CD4-positive, alpha-beta T cell treated with Interferon alpha-2 for 1 hour (primary cell): ENCODE data around the gene NFAT5.

Experiments
- DNase-seq, 2 donors: peaks; one replicate each; pipeline ENCODE4 v3.0.0-alpha.2; 2020 to 2022

Gene NFAT5

DNA sequence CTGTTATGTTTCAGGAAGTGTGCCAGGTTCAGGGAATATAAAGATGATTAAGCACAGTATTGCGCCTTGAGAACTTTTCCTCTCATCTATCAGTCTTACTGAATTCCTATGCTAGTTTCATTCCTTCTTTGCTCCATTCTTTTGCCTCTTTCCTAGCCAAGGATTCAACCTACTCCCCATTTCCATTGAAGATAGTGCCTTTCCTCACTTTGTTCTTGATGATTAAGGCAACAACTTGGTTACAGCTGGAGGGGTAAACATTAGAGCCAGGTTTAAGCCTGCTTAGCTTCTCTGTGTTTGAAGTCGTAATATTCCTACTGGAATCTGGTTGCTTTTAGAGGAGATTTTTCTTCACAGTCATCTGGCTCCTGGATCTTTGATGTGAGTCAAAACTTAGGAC is 85.5 kb downstream of the NFAT5 start:
- DNase-seq = no peak

DNA sequence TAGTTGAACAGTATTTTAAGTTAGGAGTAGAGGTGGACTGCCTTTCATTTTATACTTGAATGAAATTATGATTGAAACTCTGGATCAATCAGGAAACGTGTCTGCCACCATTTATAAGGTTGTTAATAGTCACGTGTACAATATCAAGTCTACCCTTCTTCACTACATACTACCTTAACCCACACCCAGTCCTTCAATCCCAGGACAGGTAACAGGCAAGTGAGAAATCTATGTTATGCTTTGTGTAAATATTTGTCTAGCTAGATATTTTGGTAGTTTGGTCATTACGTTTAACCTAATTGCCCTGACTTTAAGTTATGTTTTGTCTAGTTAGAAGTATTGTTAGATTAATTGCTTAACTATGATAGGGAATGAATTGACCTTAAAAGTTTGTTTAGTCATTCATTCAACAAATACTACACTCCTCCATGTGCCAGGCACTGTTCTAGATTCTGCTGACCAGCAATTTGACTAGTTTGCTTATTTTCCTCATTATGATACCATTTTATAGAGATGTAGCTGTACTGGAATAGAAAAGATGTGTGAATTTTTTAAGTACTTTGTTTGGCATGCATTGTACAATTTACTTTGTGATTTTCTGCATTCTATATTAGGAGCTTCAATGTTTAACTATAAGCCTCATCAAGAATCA is 88.6 kb downstream of the NFAT5 start:
- DNase-seq = no peak

DNA sequence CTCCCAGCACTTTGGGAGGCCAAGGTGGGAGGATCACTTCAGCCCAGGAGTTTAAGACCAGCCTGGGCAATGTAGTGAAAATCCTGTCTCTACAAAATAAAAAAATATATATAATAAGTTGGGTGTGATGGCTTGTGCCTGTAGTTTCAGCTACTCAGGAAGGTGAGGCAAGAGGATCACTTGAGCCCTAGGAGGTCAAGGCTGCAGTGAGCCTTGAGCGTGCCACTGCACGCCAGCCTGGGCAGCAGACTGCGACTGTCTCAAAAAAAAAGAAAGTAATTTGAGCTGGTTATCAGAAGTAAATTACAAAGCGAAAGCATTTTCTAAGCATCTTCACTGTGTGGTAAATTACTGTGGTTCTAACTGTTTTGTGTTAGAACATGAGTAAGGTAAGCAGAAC is 94.4 kb downstream of the NFAT5 start:
- DNase-seq = no peak

DNA sequence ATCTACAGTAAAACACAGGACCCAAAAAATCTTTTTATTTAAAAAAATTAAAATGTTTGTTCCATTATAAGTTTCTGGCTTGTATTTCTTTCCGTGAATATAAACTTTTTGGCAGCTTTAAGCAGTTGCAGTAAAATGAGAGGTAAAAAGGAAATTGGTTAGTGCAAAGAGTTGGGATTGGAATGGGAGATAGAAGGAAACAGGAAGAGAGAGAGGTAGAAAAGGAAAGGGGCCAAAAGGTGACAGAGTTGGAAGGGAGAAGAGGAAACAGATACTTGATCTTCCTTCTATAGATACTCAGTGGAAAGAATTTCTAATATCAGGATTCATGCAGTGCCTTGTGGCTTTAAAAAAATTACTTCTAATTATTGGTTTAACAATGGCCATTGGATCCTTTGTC is 97.1 kb downstream of the NFAT5 start:
- DNase-seq = no peak

DNA sequence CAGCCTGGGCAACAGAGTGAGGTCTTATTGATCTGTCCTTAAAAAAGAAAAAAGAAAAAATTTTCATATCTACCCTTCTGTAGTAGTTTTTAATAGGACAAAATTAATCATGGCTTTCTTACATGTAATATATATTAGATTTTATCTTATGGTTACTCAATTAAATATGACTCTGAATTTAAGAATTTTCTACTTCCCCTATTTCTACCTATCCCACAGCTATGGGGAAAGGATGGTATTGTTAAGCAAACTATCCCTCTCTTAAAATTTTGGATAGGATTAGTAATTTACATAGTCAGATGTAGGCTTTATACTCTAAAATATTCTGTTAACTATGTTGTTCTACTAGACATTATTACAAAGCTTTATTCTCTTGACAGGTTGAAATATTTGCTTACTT is 98.1 kb downstream of the NFAT5 start:
- DNase-seq = no peak

DNA sequence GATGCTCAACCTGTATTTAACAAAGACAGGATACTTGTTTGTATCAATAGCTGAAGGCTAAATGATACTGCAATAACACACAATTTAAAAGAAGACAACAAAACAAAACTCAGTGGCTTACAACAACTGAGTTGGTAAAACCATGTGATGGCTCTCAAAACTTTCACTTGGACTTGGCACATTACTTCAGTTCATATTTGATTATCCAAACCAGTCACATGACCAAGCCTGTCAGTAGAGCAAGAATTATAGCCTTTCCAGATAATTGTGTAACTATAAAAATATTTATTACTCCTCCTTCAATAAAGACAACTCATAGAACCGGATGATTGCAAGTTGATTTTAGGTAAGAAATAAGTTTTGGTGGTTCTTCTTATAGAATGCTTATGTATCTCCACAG is 103.8 kb downstream of the NFAT5 start:
- DNase-seq = no peak

DNA sequence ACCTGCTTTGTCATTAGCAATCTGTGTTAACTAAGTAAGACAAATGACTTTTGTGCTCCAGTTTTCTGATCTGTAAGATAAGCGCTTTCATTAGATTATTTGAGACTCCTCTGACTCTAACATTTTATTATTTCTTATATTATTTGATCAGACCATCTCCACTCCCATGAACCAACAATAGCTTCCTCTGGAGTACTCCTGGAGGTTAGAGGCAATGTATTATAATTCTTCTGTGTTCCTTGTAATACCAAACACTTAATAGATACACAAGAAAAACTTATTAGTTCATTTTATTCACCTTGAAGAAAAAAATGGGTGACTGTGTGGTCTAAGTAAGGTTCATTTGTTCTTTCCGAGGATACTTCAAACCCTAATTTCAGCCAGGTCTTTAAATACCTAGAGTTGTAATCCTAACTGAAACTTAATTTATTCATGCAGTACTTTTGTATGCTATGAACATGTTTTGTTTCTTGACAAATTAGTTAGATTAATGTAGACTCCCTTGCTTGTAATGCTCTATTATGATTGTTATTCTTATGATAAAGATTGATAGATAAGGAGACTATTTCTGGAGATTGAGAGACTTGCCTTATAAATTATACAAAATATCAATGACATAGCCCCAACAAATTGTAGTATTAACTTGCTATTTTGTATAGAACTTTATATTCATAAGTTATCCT is 106.7 kb downstream of the NFAT5 start:
- DNase-seq = no peak

DNA sequence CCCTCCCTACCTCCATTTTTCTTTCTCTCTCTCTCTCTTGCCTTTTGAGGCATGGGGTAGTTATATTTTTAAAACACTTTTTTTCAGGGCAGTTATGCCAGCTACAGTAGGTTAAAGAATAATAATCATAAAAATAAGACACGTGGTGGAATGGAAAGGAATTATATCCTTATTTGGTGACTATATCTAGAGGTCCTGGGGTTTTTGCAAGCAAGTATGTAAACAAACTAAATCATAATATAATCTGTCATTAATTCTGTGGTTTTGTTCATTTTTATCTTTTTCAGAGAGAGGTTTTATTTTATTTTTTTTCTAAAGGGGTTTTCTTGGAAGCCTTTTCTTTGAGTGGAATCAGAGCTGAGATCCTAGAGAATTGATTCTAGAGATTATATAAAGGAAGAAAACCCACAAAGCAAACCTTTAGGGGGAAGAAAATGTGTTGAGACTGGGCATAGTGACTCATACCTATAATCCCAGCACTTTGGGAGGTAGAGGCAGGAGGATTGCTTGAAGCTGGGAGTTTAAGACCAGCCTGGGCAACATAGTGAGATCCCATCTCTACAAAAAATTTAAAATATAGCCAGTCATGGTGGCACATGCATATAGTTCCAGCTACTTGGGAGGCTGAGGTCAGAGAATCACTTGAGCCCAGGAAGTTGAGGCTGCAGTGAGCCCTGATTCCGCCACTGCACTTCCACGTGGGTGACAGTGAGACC is 107.4 kb downstream of the NFAT5 start:
- DNase-seq = no peak

DNA sequence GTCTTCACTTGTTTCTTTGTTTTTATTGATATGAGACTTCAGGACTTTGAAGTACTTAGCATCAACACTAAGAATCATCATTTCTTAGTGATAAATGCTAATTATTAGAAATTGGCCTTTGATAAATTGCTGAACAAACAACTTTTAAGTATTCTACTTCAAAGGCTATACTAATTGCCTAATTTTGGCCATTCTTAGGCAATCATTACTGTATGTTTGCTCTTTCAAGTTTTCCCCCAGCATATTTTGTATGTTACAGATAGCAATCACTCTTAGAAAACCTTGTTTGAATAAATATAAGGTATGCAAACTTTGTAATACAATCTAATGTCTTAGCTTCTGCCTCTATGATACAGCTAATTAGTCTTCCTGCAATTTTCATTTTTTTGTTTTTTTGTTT is 114.6 kb downstream of the NFAT5 start:
- no peak for DNase-seq

DNA sequence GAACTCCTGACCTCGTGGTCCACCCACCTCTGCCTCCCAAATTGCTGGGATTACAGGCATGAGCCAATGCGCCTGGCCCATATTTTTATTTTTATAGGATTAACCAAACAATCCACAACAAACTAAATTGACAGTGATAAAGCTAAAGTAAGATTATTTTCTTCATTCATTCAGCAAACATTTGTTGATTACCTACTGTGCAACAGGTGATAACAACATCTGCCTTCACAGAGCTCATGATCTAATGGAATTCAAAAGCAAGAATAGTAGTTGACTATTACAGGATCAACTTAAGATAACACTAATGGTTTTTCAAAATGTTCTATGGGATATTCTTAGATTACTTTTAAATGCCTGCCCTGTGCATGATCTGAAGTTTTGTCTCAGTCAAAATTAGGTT is 122.8 kb downstream of the NFAT5 start:
- DNase-seq = no peak

DNA sequence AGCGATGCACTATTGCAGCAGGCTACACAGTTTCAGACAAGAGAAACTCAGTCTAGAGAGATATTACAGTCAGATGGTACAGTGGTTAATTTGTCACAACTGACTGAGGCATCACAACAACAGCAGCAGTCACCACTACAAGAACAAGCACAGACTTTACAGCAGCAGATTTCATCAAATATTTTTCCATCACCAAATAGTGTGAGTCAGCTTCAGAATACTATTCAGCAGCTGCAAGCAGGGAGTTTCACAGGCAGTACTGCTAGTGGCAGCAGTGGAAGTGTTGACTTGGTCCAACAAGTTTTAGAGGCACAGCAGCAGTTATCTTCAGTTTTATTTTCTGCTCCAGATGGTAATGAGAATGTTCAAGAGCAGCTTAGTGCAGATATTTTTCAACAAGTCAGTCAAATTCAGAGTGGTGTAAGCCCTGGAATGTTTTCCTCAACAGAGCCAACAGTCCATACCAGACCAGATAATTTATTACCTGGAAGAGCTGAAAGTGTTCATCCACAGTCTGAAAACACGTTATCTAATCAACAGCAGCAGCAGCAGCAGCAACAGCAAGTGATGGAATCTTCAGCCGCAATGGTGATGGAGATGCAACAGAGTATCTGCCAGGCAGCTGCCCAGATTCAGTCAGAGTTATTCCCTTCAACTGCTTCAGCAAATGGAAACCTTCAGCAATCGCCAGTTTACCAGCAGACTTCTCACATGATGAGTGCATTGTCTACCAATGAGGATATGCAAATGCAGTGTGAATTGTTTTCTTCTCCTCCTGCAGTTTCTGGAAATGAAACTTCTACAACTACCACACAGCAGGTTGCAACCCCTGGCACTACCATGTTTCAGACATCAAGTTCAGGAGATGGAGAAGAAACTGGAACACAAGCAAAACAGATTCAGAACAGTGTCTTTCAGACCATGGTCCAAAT is 126.5 kb downstream of the NFAT5 start:
- DNase-seq = no peak

DNA sequence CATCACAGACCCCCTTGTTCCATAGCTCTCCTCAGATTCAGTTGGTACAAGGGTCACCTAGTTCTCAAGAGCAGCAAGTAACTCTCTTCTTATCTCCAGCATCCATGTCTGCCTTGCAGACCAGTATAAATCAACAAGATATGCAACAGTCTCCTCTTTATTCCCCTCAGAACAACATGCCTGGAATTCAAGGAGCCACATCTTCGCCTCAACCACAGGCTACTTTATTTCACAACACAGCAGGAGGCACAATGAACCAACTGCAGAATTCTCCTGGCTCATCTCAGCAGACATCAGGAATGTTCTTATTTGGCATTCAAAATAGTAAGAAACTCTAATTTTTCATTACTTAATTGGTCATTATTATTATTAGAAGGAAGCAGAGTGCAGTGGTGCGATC is 128.2 kb downstream of the NFAT5 start:
- DNase-seq = no peak

DNA sequence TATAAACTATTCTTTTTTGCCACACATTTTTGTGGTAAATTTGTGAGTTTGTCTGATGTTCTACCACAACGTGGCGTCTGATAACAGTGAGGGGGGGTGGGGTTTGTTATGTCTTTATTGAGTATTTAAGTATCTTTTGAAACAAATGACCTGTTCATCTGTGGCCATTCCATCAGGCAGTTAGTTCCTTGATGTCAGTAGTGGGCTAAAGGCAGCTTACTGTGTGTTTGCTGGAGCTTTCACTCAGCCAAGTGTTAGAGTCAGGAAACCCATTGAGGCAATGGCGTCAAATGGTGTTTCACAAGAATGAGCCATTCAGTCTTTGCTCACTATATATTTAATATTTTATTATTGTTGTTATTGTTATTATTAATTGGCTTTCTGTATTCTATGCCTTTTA is 132.6 kb downstream of the NFAT5 start:
- DNase-seq = no peak

DNA sequence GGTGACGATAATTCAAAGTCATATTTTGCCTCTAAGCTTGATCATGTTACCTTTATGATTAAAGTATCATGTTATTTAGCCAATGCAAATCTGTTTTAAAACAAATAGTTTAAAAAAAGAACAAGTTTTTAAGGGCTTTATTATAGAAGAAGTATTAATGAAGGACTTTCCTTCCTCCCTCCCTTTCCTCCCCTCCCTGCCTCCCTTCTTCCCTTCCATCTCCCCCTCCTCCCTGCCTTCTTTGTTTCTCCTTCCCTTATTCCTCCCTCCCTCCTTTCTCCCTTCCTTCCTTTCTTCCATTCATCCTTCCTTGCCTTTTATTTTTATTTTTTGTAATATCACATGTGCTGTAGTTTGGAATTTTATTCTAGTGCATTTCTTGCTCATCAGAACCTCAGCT is 134.1 kb downstream of the NFAT5 start:
- no peak for DNase-seq

DNA sequence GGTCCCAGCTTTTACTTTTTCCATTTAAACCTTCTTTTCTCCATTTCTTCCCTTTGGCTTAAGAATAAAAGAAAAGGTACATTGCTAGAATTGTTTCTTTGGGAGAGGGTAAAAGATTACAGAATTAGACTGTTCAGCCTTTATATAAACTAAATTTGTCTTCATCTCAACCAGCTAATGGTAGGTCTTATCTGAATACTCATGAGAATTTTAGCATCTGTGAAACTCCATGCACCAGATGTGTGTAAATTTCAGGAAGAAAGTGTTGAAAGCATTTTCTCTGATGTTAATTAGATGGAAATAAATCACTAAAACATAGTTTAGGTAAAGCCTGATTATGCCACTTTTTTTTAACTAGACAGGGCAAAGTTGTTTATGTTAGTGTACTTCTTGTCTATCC is 135.7 kb downstream of the NFAT5 start:
- DNase-seq = no peak

DNA sequence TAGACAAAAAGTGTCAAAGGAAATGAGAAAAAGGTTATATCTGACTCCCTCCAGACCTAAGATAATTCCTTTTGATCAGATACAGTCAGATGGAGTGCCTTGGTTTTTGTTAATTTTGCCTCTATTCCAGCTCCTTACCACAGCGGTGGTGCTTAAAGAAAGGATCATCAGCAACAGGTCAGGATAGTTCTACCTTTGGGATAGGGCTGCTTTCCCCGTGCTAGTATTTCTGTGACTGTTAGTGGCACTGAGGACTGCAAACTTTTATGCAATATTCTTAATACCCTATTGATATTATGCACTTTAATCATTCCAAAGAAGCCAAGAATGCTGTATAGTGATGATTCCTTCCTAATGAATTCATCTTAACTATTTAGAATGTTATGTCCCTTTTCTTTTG is 136.1 kb downstream of the NFAT5 start:
- DNase-seq = no peak

DNA sequence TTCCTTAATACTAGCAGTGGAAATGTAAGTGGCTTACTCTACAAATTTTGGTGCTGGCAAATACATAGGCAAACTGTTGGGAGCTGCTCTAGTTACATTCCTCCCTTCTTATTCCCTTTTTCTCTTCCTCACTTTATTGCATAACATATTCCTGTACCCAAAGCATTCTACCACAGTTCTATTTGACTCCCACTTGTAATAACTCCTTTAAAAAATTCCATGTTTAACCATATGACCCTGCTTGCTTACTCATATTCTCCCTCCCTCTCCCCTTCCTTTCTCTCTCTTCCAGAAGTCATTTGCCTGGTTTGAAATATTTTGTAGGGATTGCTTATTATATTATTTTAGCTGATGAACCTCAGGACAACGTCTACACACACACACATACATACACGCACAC is 137.9 kb downstream of the NFAT5 start:
- DNase-seq = no peak

DNA sequence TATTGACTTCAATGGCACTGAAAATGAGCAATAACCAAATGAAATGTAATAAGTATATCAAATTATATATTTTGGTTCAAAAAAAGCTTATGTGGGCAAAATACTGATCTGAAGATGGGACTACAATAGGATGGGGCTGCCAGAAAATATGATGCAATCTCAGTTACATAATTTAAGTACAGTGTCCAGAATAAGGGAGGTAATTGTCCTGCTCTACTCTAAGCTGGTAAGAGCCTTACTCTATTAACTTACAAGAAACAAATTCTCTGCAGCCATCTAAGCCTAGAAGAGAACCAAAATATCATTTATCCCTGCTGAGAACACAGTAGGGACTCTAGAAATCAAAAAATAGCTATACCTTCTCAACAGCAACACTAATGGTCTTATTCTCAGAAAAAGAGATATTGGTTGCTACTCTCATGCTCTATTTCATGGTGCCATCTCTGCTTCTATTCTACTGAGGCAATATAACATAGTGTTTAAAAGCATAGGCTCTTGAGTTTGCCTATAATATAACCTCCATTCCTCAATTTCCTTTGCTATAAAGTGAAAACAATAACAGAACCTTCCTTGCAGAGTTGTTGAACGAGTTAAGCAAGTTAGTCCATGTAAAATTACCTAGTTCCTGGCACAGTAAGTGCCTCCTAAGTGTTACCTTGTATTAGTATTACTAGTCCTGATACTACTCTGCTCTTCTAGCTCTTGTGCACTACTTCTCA is 140.6 kb downstream of the NFAT5 start:
- DNase-seq = no peak

DNA sequence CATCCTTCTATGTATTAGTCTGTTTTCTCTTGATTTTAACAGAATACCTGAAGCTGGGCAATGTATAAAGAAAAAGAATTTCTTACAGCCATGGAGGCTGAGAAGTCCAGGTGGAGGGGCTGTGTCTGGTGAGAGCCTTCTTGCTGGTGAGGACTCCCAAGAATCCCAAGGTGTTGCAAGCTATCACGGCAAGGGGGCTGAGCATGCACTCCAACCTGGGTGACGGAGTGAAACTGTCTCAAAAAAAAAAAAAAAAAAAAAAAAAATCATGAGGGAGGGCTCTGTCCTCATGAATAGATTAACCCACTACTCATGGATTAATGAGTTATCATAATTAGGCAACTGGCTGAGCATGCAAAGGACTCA is 141.2 kb downstream of the NFAT5 start:
- no peak for DNase-seq

DNA sequence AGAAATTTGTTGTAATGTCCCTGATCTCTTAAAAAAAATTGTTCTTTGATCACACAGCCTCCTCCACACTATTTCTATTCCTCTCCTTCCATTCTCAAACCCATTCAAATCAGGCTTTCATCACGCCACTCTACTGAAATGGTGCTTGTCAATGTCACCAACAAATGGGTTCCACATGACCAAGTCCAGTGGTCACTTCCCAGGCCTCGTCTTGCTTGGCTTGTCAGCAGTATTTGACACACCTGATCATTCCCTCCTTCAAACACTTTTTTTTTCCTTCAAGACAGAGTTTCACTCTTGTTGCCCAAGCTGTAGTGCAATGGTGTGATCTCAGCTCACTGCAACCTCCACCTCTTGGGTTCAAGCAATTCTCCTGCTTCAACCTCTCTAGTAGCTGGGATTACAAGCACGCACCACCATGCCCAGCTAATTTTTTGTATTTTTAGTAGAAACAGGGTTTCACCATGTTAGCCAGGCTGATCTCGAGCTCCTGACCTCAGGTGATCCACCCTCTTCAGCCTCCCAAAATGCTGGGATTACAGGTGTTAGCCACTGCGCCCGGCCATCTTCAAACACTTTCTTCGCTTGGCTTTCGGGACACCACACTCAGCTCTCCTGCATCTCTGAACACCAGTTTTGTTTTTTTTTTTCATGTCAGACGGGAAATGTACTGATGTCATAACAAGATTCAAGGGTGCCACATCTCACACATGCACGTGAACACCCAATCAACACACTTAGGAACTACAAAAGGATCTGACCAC is 142.3 kb downstream of the NFAT5 start:
- DNase-seq = no peak

DNA sequence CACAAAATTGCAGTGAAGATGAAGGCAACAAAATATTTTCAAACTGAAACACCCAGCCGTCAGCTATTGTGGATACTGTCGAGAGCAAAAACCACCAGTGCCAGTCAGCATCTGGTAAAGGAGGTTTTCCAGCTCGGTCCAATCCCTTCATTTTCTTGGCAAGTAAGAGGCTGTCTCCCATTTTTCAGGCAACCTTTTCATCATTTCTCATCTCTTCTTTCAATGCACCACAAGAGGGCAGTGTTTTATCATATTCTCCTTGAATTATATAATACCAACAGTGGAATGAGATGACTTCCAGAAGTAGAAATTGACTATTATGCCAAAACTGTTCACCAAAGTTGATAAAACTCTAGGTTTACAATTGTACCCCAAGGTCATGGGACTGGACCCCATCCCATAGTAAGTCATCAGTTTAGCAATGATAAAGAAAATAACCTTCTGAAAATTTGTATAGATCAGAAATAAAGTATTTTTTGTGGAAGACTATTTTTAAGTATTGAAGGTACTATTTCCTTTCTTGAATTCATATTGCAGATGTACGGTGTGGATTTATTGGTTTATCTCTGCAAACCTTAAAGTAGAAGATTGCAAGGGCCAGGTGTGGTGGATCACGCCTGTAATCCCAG is 143.8 kb downstream of the NFAT5 start:
- DNase-seq = peak in 1 of 2 donors; percentile 74
